ENCODE results near the gene MAST4. TPM values are rescaled to one million over a fixed set of nuclear protein-coding genes. Genes with fewer than 3 reads are reported as not detected.

Gene MAST4
- total RNA-seq, 2 donors from 2014 or later = 50.4 to 60.6 TPM

- Histone ChIP-seq H3K4me3 (peak overlapping the region; percentile 28 to 47), H3K4me1 (peaks cover 0 to 30% of the 10 kb centered on the region in 2 donors), H3K36me3 (no peaks in the 10 kb centered on the region), H3K27ac (peak overlapping the region; percentile 59 to 78), H3K27me3 (no peaks in the 10 kb centered on the region), H3K9me3 (no peaks in the 10 kb centered on the region)
- TF ChIP-seq CTCF (IDR thresholded peaks at IDR 0.05) = no peak
- DNase-seq (ENCODE audit: low spot score) = no peak
Measured at GRCh38 chr5:66829826-66830225, 233.6 kb downstream of the MAST4 start.

DNA sequence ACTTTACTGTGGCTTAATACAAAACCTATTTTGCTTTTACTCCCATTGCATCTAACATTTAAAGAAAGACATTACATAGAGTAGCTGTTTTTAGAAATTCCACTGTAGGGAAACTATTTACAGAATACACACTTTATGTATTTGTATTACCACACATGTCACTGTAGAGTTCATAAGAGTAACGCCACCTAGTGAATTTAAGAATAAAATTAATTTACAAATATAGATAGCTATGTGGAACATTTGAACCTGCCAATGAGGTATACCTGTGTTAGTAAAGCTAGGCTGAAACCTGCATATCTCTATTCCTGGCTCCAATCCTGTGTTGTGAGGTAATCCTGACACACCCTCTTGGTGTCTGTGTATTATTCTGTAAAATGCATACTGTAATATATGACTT is 234.4 kb downstream of the MAST4 start:
- Histone ChIP-seq H3K36me3 (no peaks in the 10 kb centered on the region), H3K27me3 (no peaks in the 10 kb centered on the region), H3K27ac (peak overlapping the region in 1 of 2 donors; percentile 59), H3K4me1 (peaks cover 0 to 31% of the 10 kb centered on the region in 2 donors), H3K4me3 (no peak overlapping the region), H3K9me3 (no peaks in the 10 kb centered on the region)
- no peak for TF ChIP-seq CTCF (IDR thresholded peaks at IDR 0.05)
- no peak for DNase-seq (ENCODE audit: low spot score)

DNA sequence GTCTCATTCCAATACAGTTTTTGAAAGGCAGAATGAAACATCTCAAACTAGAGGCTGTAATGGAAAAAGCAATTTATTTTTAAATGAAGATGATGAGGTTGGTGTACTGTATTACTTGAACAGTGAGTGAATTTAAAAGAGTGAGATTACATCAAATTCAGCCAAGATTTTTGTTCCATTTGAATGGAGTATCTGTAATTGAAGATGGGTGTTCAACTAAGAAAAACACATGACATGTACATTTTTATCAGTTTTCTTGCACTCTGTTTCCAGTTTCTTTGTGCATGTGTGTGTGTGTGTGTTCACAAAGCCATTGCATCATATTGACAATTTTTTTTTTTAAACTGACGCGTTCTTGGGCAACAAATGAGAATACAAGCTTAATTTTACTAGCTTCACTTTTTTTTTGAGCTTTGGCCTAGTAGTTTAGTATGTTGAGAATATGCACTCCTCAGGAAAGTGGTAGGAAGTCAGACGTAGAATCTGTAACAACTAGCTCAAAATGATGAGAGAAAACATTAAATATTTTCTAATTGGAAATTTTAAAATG is 243.5 kb downstream of the MAST4 start:
- peaks cover 0 to 23% of the 10 kb centered on the region in 2 donors for H3K4me1 ChIP-seq
- TF ChIP-seq CTCF (IDR thresholded peaks at IDR 0.05) = no peak

GRCh38 chr5:66840511-66841013 is 244.4 kb downstream of the MAST4 start:
- Histone ChIP-seq H3K4me1 (peaks cover 0 to 21% of the 10 kb centered on the region in 2 donors), H3K27me3 (no peaks in the 10 kb centered on the region)

More for the DNA sequence above, 243.5 kb downstream of the MAST4 start:
- H3K27ac ChIP-seq = no peak overlapping the region
- no peaks in the 10 kb centered on the region for H3K36me3 ChIP-seq
- H3K9me3 ChIP-seq = no peaks in the 10 kb centered on the region
- H3K4me3 ChIP-seq = no peak overlapping the region
- no peak for DNase-seq (ENCODE audit: low spot score)
- H3K27me3 ChIP-seq = no peaks in the 10 kb centered on the region

GRCh38 chr5:66841264-66841663 is 245.1 kb downstream of the MAST4 start:
- H3K27ac ChIP-seq = no peak overlapping the region
- DNase-seq (ENCODE audit: low spot score) = no peak
- no peaks in the 10 kb centered on the region for H3K27me3 ChIP-seq
- no peaks in the 10 kb centered on the region for H3K36me3 ChIP-seq
- H3K9me3 ChIP-seq = no peaks in the 10 kb centered on the region
- H3K4me1 ChIP-seq = peaks cover 0 to 15% of the 10 kb centered on the region in 2 donors
- TF ChIP-seq CTCF (IDR thresholded peaks at IDR 0.05) = no peak
- H3K4me3 ChIP-seq = no peak overlapping the region

More at GRCh38 chr5:66840511-66841013, 244.4 kb downstream of the MAST4 start:
- TF ChIP-seq CTCF (IDR thresholded peaks at IDR 0.05) = no peak
- H3K9me3 ChIP-seq = no peaks in the 10 kb centered on the region
- H3K4me3 ChIP-seq = no peak overlapping the region
- no peak overlapping the region for H3K27ac ChIP-seq
- H3K36me3 ChIP-seq = no peaks in the 10 kb centered on the region
- no peak for DNase-seq (ENCODE audit: low spot score)

- H3K9me3 ChIP-seq = no peaks in the 10 kb centered on the region
- no peak overlapping the region for H3K27ac ChIP-seq
- H3K36me3 ChIP-seq = no peaks in the 10 kb centered on the region
- DNase-seq (ENCODE audit: low spot score) = no peak
- TF ChIP-seq CTCF (IDR thresholded peaks at IDR 0.05) = no peak
- H3K4me3 ChIP-seq = no peak overlapping the region
- no peaks in the 10 kb centered on the region for H3K27me3 ChIP-seq
- peaks cover 0 to 14% of the 10 kb centered on the region in 2 donors for H3K4me1 ChIP-seq
Measured at GRCh38 chr5:66842540-66842939, 246.3 kb downstream of the MAST4 start.
